Measurements from ENCODE around the gene PLCD3. TPM values are rescaled to one million over a fixed set of nuclear protein-coding genes. Genes with fewer than 3 reads are reported as not detected.

PLCD3 gene
- total and polyA plus RNA-seq, 2 of the 8 experiments (the other 6 are each of a cell fraction or from before 2014, with no cell fraction given), result 26.5 to 48.1 TPM

DNA sequence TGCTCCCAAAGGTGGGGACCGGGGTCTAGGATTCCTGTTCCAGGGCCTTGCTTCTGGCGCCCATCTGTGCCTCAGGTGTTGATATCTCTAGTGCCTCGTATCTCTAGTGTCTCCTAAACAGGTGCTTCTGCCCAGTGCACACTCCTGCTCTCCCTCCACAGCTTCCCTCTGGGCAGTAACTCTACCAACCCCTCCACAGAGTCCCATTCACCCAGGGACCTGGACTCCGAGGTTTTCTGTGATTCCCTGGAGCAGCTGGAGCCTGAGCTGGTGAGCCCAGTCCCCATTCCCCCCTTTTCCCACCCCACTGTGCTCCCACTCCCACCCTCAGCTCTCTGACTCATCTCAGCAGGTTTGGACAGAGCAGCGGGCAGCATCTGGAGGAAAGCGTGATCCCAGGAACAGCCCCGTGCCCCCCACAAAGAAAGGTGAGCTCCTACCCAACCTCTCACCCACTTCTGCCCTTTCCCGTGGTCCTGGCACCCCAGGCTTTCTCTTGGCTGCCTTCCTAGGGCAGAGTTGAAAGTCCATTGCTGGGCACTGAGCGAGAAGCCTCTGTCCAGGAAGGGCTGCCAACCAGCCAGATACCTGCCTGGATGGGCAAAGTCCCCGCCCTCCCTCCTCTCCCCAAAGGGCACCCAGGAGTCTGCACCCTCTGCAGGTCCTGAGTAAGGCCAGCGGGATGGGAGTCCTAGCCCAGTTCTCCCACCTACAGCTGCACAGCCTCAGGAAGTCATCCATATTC, 5.4 kb upstream of the PLCD3 start (continued):
- TF ChIP-seq JUND (IDR thresholded peaks at IDR 0.05; ENCODE audit: low read length), result no peak
- TF ChIP-seq CBX8 (IDR thresholded peaks at IDR 0.05; ENCODE audit: borderline replicate concordance, low read depth, low read length), result no peak
- no peak for TF ChIP-seq SIRT6 (IDR thresholded peaks at IDR 0.05; ENCODE audit: low read length)
- TF ChIP-seq SP1 (IDR thresholded peaks at IDR 0.05; ENCODE audit: low read depth, low read length), result no peak
